ENCODE measurements around the gene SUMO1.

Gene SUMO1

DNA sequence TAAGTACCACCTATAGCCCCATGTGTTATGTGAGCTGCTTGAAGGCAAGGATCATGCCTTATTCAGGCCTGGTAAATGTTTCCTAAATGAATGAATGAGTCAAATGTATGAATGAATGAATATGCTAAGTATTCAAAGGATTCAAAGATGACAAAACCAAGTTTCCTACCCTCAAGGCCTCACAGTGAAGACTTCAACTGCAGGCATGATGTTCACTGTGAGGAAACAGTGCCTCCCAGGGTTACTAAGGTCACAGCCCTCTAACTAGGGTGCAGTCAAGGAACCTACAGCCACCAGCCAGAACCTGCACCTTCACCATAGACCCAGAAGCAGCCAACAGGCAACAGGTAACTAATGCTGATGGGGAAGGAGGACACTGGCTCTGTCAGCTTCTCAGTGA is 69.3 kb downstream of the SUMO1 start:
- H3K27ac ChIP-seq, result no peak overlapping the region
- H3K4me3 ChIP-seq, result no peak overlapping the region
- H3K9me3 ChIP-seq, result no peaks in the 10 kb centered on the region
- TF ChIP-seq CTCF (IDR thresholded peaks at IDR 0.05), result no peak
- no peaks in the 10 kb centered on the region for H3K36me3 ChIP-seq
- H3K27me3 ChIP-seq, result no peaks in the 10 kb centered on the region
- no peak for DNase-seq
- H3K4me1 ChIP-seq, result peaks cover 0 to 7% (median 2%) of the 10 kb centered on the region in 4 donors
- intact Hi-C loops (cut with DNase I; ENCODE audit: low total_unique reads), result no loop called here

- peaks cover 0 to 8% (median 0%) of the 10 kb centered on the region in 4 donors for H3K4me1 ChIP-seq
- TF ChIP-seq CTCF (IDR thresholded peaks at IDR 0.05), result no peak
- DNase-seq, result no peak
- no peak overlapping the region for H3K27ac ChIP-seq
- H3K9me3 ChIP-seq, result no peaks in the 10 kb centered on the region
- H3K36me3 ChIP-seq, result no peaks in the 10 kb centered on the region
- no peaks in the 10 kb centered on the region for H3K27me3 ChIP-seq
- H3K4me3 ChIP-seq, result no peak overlapping the region
- intact Hi-C loops (cut with DNase I; ENCODE audit: low total_unique reads), result no loop called here
Observed at GRCh38 chr2:202165945-202166344, 72.5 kb downstream of the SUMO1 start.

GRCh38 chr2:202165208-202165607 is 73.2 kb downstream of the SUMO1 start:
- peaks cover 0 to 9% (median 0%) of the 10 kb centered on the region in 4 donors for H3K4me1 ChIP-seq
- no peak overlapping the region for H3K27ac ChIP-seq
- no peak overlapping the region for H3K4me3 ChIP-seq
- H3K27me3 ChIP-seq, result no peaks in the 10 kb centered on the region
- intact Hi-C loops (cut with DNase I; ENCODE audit: low total_unique reads), result no loop called here
- H3K9me3 ChIP-seq, result no peaks in the 10 kb centered on the region
- DNase-seq, result no peak
- TF ChIP-seq CTCF (IDR thresholded peaks at IDR 0.05), result no peak
- no peaks in the 10 kb centered on the region for H3K36me3 ChIP-seq

GRCh38 chr2:202164411-202164810 is 74.0 kb downstream of the SUMO1 start:
- H3K4me1 ChIP-seq, result peaks cover 0 to 9% (median 0%) of the 10 kb centered on the region in 4 donors
- H3K9me3 ChIP-seq, result no peaks in the 10 kb centered on the region
- no peak for TF ChIP-seq CTCF (IDR thresholded peaks at IDR 0.05)

GRCh38 chr2:202161151-202161835 is 77.1 kb downstream of the SUMO1 start:
- H3K4me3 ChIP-seq, result no peak overlapping the region
- peaks cover 0 to 9% (median 0%) of the 10 kb centered on the region in 4 donors for H3K4me1 ChIP-seq
- H3K27me3 ChIP-seq, result no peaks in the 10 kb centered on the region
- intact Hi-C loops (cut with DNase I; ENCODE audit: low total_unique reads), result no loop called here
- H3K9me3 ChIP-seq, result no peaks in the 10 kb centered on the region
- H3K27ac ChIP-seq, result no peak overlapping the region
- H3K36me3 ChIP-seq, result no peaks in the 10 kb centered on the region
- no peak for TF ChIP-seq CTCF (IDR thresholded peaks at IDR 0.05)
- DNase-seq, result no peak

More at GRCh38 chr2:202164411-202164810, 74.0 kb downstream of the SUMO1 start:
- no peak overlapping the region for H3K27ac ChIP-seq
- DNase-seq, result no peak
- H3K27me3 ChIP-seq, result no peaks in the 10 kb centered on the region
- intact Hi-C loops (cut with DNase I; ENCODE audit: low total_unique reads), result no loop called here
- H3K36me3 ChIP-seq, result no peaks in the 10 kb centered on the region
- H3K4me3 ChIP-seq, result no peak overlapping the region

Measured in tibial artery (tissue), 4 donors.